Adrenal gland (tissue), 12 donors: ENCODE results near the gene TP53RK. TPM values are rescaled to one million over a fixed set of nuclear protein-coding genes. Genes with fewer than 3 reads are reported as not detected.

Source experiments
- DNase-seq, 7 donors: peaks; one replicate each; pipeline ENCODE4 v3.0.0-alpha.2; 2019 to 2020
- H3K27ac ChIP-seq, 5 donors: fragments of 200-600 bp; sonication (generic) in 4 of 5; 1 replicate in 3 of 5; 2 replicates in 2 of 5; pipeline versions ENCODE4 v1.5.1 to v1.8.0; 2016 to 2020; ENCODE audit warnings: mild to moderate bottlenecking in 1 of 5
- H3K27me3 ChIP-seq: fragments of 200-600 bp; 2 replicates; pipeline ENCODE4 v1.8.0; 2021
- H3K36me3 ChIP-seq, 2 donors: fragments of 200-600 bp; replicated peaks in 1 of 2; 1 replicate in 1 of 2; 2 replicates in 1 of 2; pipeline versions ENCODE4 v1.5.1 to v1.8.0; 2018 to 2022
- H3K4me1 ChIP-seq, 2 donors: fragments of 200-600 bp; replicated peaks in 1 of 2; 1 replicate in 1 of 2; 2 replicates in 1 of 2; pipeline versions ENCODE4 v1.5.1 to v1.8.0; 2018 to 2021
- H3K4me3 ChIP-seq, 4 donors: fragments of 200-600 bp; sonication (generic) in 3 of 4; one replicate each; pipeline ENCODE4 v1.5.1; 2016 to 2018
- H3K9me3 ChIP-seq, 3 donors: fragments of 200-600 bp; sonication (generic) in 1 of 3; replicated peaks in 1 of 3; 1 replicate in 2 of 3; 2 replicates in 1 of 3; pipeline versions ENCODE4 v1.5.1 to v1.8.0; 2016 to 2021
- POLR2A ChIP-seq, 2 donors: fragments of 450-650 bp; IDR thresholded peaks; one replicate each; pipeline ENCODE4 v1.6.1; 2017; ENCODE audit warnings: antibody characterized with exemption in 2 of 2, mild to moderate bottlenecking in 2 of 2, moderate library complexity in 1 of 2
- WGBS, 4 donors: extraction: QIAGEN DNeasy Blood & Tissue Kit in 2 of 4; methylation state at CpG; one replicate each; pipeline versions ENCODE4 v1.1.5 to v1.1.7; 2013 to 2017; 5-methylcytosine and 5-hydroxymethylcytosine counted together
- intact Hi-C, 2 donors: fragments of 100-400 bp; cut with DNase I; formaldehyde crosslinking; loops; one replicate each; pipeline versions ENCODE4 v1.14.1 to v1.15.0; 2022 to 2023
- polyA plus RNA-seq, 3 donors: library from polyadenylated mRNA; stranded (reverse); fragments of 200-250 nt in 2 of 3; fragments of 350-450 nt in 1 of 3; fragmentation: Illumina TruSeq in 1 of 3; extraction: RNeasy Lipid Tissue Mini Kit (QIAGEN cat#74804) in 1 of 3; gene quantifications; one replicate each; pipeline ENCODE4 v1.2.3, GENCODE V29; 2013 to 2014
- total RNA-seq, 9 donors: library from RNA; depleted of rRNA in 4 of 9; stranded (reverse); fragments of >200 nt in 4 of 9; fragments of 120-200 nt in 1 of 9; fragmentation: NEBNext Ultra II Directional in 1 of 9; extraction: Animal tissue kit (Norgen Biotek cat#: 25700) in 1 of 9; gene quantifications; one replicate each; pipeline versions ENCODE4 v1.1.0 to v1.2.4, GENCODE V29; 2013 to 2023
- TF ChIP-seq, protein P1 (sequence below), 6 experiments: fragments of 450-650 bp in 4 of 6; fragments of 200-600 bp in 2 of 6; sonication (generic) in 1 of 6; IDR thresholded peaks; 1 replicate in 5 of 6; 2 replicates in 1 of 6; pipeline versions ENCODE4 v1.5.1 to v1.8.0; 2016 to 2021; ENCODE audit warnings: antibody characterized with exemption in 6 of 6, mild to moderate bottlenecking in 2 of 6, moderate library complexity in 1 of 6
- donor health status: healthy with polysubstance abuse.
- donor health status: Bipolar disorder and iron deficiency.
- donor health status: DM: yes; HTN: yes; CAD: no.
- donor health status: DM: no; HTN: no; CAD: no.
- donor health status: DM: no; HTN: no; CAD: no.
- donor health status: DM: yes; HTN: yes; CAD: no.

Gene TP53RK
- total and polyA plus RNA-seq, 12 donors, result 8.9 to 35.0 (median 16.9) TPM

- H3K36me3 ChIP-seq, result no peaks in the 10 kb centered on the region
- no peaks in the 10 kb centered on the region for H3K9me3 ChIP-seq
- DNase-seq, result peak in 6 of 7 donors; percentile 22 to 69 (median 44)
- WGBS, 4 donors, result 32 to 41% (median 35%) methylated on average over 4 of the region's 4 CpGs
- H3K27me3 ChIP-seq, result no peaks in the 10 kb centered on the region
- H3K4me1 ChIP-seq, result peaks cover 0 to 16% of the 10 kb centered on the region in 2 donors
- intact Hi-C loops, result no loop called here
- no peak overlapping the region for H3K4me3 ChIP-seq
- TF ChIP-seq, protein P1, sequence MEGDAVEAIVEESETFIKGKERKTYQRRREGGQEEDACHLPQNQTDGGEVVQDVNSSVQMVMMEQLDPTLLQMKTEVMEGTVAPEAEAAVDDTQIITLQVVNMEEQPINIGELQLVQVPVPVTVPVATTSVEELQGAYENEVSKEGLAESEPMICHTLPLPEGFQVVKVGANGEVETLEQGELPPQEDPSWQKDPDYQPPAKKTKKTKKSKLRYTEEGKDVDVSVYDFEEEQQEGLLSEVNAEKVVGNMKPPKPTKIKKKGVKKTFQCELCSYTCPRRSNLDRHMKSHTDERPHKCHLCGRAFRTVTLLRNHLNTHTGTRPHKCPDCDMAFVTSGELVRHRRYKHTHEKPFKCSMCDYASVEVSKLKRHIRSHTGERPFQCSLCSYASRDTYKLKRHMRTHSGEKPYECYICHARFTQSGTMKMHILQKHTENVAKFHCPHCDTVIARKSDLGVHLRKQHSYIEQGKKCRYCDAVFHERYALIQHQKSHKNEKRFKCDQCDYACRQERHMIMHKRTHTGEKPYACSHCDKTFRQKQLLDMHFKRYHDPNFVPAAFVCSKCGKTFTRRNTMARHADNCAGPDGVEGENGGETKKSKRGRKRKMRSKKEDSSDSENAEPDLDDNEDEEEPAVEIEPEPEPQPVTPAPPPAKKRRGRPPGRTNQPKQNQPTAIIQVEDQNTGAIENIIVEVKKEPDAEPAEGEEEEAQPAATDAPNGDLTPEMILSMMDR (IDR thresholded peaks at IDR 0.05), result peak in 4 of 6 experiments; percentile 19 to 37 (median 26)
- no peak for TF ChIP-seq POLR2A (IDR thresholded peaks at IDR 0.05)
- peak overlapping the region in 1 of 5 donors; percentile 57 for H3K27ac ChIP-seq
Observed at GRCh38 chr20:46715292-46715756, 26.1 kb upstream of the TP53RK start.

DNA sequence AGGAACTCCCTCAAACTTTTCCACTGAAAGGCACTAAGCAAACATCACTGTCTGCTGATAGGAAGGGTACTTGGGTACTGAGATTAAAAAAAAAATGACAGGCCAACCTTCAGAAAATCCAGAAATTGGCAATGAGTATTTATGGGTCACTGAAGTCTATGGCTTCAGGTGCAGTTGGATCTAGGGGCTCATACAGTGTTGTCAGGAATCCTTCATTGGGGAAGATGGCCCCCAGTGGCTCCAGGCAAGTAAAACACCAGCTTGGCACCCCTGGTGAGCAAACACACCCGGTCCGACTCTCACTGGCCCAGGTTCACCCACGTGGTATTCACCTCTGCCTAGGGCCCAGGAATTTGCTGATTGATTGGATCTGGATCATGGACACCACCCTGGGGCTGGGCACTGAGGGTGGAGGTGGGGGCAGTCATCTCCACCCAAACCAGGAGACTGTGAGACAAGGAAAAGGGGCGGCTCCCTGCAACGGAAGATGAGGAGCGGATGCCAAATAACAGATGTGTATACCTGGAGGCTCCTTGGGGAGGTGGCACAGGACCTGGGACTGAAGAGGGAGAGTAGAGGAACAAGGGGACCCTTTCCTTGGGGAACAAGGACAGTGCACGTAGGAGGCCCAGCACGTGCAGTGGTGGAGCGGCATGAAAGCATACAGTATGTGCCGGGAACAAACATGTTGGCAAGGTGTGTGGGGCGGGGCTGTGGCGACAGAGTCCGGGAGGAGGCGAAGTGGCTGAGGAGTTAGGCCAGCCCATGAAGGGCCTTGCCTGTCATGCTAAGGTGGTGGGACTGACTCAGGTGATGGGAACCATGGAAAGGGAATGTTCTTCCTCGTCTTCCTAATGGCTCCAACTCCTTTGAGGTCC, 25.0 kb upstream of the TP53RK start:
- DNase-seq, result no peak
- intact Hi-C loops, result no loop called here
- H3K4me1 ChIP-seq, result peaks cover 0 to 16% of the 10 kb centered on the region in 2 donors
- H3K9me3 ChIP-seq, result no peaks in the 10 kb centered on the region
- no peaks in the 10 kb centered on the region for H3K27me3 ChIP-seq
- 92 to 96% (median 95%) methylated on average over 12 to 15 of the region's 15 CpGs for WGBS, 4 donors
- H3K4me3 ChIP-seq, result no peak overlapping the region
- TF ChIP-seq, protein P1 (IDR thresholded peaks at IDR 0.05), result no peak
- TF ChIP-seq POLR2A (IDR thresholded peaks at IDR 0.05), result no peak
- H3K27ac ChIP-seq, result peak overlapping the region in 1 of 5 donors; percentile 56
- H3K36me3 ChIP-seq, result no peaks in the 10 kb centered on the region

GRCh38 chr20:46712056-46712636, 22.9 kb upstream of the TP53RK start:
- Histone ChIP-seq H3K27me3 (no peaks in the 10 kb centered on the region), H3K4me1 (peaks cover 0 to 16% of the 10 kb centered on the region in 2 donors), H3K4me3 (no peak overlapping the region), H3K27ac (no peak overlapping the region), H3K36me3 (no peaks in the 10 kb centered on the region), H3K9me3 (no peaks in the 10 kb centered on the region)
- TF ChIP-seq POLR2A (IDR thresholded peaks at IDR 0.05), result no peak
- TF ChIP-seq, protein P1 (IDR thresholded peaks at IDR 0.05), result no peak
- DNase-seq, result no peak
- intact Hi-C loops, result no loop called here
- 78 to 86% (median 81%) methylated on average over 3 to 5 of the region's 5 CpGs for WGBS, 4 donors

- intact Hi-C loops, result no loop called here
- Histone ChIP-seq H3K9me3 (no peaks in the 10 kb centered on the region), H3K36me3 (no peaks in the 10 kb centered on the region), H3K4me1 (peaks cover 0 to 16% of the 10 kb centered on the region in 2 donors), H3K4me3 (peak overlapping the region in 3 of 4 donors; percentile 53 to 74 (median 64)), H3K27me3 (no peaks in the 10 kb centered on the region), H3K27ac (peak overlapping the region in 4 of 5 donors; percentile 28 to 91 (median 54))
- WGBS, 4 donors, result 36 to 39% (median 38%) methylated on average over 22 of the region's 22 CpGs
- TF ChIP-seq, protein P1 (IDR thresholded peaks at IDR 0.05), result no peak
- TF ChIP-seq POLR2A (IDR thresholded peaks at IDR 0.05), result no peak
- no peak for DNase-seq
Observed at GRCh38 chr20:46710153-46710913, 21.1 kb upstream of the TP53RK start.
